Activated T-cell treated with anti-CD3 and anti-CD28 coated beads, Interleukin-2, amount 50 U/mL, for 24 hours (primary cell): Measurements from ENCODE around the gene LTO1.

Source experiments
- DNase-seq: peaks from one replicate; pipeline ENCODE4 v3.0.0-alpha.2; 2020
- H3K27ac Mint-ChIP-seq: 2 replicates; pipeline ENCODE4 v1.8.0; 2020; ENCODE audit warnings: mild to moderate bottlenecking, mixed read lengths
- H3K27me3 Mint-ChIP-seq: 2 replicates; pipeline ENCODE4 v1.8.0; 2020; ENCODE audit warnings: mixed read lengths
- H3K36me3 Mint-ChIP-seq: 2 replicates; pipeline ENCODE4 v1.8.0; 2020; ENCODE audit warnings: low read depth, mixed read lengths
- H3K4me1 Mint-ChIP-seq: 2 replicates; pipeline ENCODE4 v1.8.0; 2020; ENCODE audit warnings: low read depth, mixed read lengths
- H3K4me3 Mint-ChIP-seq: 2 replicates; pipeline ENCODE4 v1.8.0; 2020; ENCODE audit warnings: mild to moderate bottlenecking, moderate library complexity, mixed read lengths
- H3K9me3 Mint-ChIP-seq: 2 replicates; pipeline ENCODE4 v1.8.0; 2020; ENCODE audit warnings: mixed read lengths

Gene LTO1, protein sequence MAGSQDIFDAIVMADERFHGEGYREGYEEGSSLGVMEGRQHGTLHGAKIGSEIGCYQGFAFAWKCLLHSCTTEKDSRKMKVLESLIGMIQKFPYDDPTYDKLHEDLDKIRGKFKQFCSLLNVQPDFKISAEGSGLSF

DNA sequence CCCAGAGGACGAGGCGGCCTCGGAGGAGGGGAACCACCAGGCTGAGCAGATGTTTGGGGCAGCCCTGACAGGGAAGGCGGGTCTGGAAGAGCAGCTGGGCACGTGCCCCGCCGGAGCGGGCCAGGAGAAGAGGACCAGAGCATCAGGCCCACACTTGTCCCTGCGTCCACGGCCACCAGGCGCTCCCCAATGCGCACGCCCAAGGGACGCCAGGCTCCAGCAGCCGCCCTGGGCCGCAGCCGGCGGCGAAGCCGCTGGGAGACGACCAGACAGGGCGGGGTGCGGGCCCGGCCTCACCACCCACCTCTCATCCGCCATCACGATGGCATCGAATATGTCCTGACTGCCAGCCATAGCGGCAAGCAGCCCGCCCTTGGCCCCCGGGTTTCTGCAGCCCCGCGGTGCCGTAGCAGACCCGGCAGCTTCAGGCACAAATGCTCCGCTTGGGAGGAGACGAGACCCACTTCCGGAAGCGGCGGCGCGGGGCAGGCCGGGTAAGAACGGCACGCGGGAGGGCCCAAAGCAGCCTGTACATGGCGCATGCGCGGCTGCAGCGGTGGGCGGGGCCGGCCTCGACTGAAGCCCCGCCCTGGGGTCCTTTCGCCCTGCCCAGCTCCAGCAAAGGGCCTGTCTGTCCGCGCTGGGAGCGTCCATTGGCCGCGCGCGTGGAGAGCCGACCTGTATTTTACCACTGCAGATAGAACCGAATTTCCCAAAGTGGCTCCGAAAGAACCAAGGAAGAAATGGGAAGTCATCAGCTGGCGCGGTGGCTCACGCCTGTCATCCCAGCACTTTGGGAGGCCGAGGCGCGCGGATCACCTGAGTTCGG lies at the start of gene LTO1:
Gene LTO1, minus strand, starts transcription at position 468 of the 829 bp plus-strand sequence. Its CDS starts 114 bp downstream, at position 354.
- Mint-ChIP-seq H3K4me3 (peak within 1 kb of the TSS; percentile 93), H3K9me3 (no peaks in the 10 kb centered on the region), H3K4me1 (peaks cover 28% of the 10 kb centered on the region), H3K27ac (peak within 1 kb of the TSS; percentile 96), H3K27me3 (peaks cover 2% of the 10 kb centered on the region), H3K36me3 (peaks cover 46% of the 10 kb centered on the region)
- DNase-seq = peak; percentile 98

DNA sequence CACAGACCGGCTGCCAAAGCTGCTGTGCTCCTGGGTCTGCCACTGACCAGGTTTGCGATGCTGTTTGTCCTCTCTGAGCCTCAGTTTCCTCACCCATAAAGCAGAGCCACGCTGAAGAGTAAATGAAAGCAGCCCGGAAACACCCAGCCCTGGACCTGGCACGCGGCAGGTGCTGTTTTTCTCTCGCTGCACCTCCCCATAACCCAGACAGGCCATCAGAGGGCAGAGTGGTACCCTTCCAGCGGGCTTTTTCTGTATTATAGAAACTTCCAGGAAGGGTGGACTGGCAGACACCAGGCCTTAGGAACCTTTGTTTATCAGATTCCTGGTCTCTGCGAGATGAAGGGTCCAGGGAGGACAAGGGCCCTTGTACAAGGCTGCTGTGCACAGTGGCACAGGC lies 46.6 kb upstream of the LTO1 start:
- H3K9me3 Mint-ChIP-seq = no peaks in the 10 kb centered on the region
- no peak for DNase-seq
- no peaks in the 10 kb centered on the region for H3K4me1 Mint-ChIP-seq
- H3K4me3 Mint-ChIP-seq = no peak overlapping the region
- peaks cover 86% of the 10 kb centered on the region for H3K27me3 Mint-ChIP-seq
- no peaks in the 10 kb centered on the region for H3K36me3 Mint-ChIP-seq
- H3K27ac Mint-ChIP-seq = no peak overlapping the region

DNA sequence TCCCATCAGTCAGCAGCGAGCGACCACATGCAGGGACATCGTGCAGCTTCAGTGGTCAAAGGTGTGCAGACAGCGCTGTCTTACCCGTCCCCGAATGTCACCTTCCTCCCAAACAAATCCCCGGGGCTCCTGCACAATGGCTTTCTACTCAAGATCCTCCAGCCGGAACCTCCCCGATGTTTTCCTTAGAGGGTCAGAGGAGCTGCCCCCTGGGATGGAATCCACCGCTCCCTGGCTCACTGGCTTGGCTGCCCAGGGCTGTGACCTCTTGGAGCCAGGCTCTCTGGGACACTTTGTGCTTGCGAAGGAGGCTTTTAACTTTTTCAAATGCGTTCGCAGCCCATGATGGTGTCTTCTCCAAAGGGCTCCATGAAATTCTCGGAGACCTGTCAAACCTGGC lies 46.0 kb upstream of the LTO1 start:
- Mint-ChIP-seq H3K27ac (no peak overlapping the region), H3K36me3 (no peaks in the 10 kb centered on the region), H3K4me3 (no peak overlapping the region), H3K4me1 (no peaks in the 10 kb centered on the region), H3K9me3 (no peaks in the 10 kb centered on the region), H3K27me3 (peaks cover 81% of the 10 kb centered on the region)
- no peak for DNase-seq

DNA sequence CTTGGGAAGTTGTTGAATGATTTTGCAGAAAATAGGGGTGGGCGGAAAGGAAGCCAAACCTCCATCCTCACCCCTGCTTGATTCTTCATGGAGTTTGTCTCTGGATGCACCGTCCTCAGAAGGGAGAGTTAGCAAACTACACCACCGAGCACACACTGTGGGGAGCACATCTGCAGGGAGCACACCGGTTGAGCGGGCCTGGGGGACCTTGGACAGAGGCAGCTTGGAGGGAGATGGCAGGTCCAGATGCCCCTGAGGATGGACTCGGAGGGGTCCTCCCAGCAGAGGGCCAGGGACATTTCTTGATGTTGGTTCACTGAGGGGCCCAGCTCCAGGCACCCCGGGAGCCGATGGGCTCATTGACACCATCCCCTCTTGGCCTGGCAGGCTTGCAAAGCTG lies 43.8 kb upstream of the LTO1 start:
- H3K9me3 Mint-ChIP-seq = no peaks in the 10 kb centered on the region
- no peaks in the 10 kb centered on the region for H3K4me1 Mint-ChIP-seq
- no peaks in the 10 kb centered on the region for H3K36me3 Mint-ChIP-seq
- no peak overlapping the region for H3K4me3 Mint-ChIP-seq
- peaks cover 64% of the 10 kb centered on the region for H3K27me3 Mint-ChIP-seq
- H3K27ac Mint-ChIP-seq = no peak overlapping the region
- DNase-seq = no peak

DNA sequence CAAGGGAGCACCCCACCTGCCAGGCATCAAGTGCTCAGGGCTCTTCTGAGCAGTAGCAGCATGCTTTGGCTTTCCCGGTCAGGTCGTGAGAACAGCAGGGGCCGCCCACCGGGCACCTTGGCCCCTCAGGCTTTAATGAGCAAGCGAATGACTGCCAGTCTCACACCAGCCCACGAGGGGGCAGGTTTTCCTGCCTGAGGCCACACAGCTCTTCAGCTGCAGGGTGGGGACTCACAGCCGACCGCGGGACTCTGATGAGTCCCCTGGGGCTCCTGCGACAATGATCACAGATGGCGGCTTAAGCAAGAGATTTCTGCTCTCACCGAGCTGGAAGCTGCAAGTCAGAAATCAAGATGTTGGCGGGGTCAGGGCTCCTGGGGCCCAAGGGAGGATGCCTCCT lies 43.0 kb upstream of the LTO1 start:
- no peaks in the 10 kb centered on the region for H3K4me1 Mint-ChIP-seq
- H3K27ac Mint-ChIP-seq = no peak overlapping the region
- H3K27me3 Mint-ChIP-seq = peaks cover 57% of the 10 kb centered on the region
- DNase-seq = no peak
- H3K9me3 Mint-ChIP-seq = no peaks in the 10 kb centered on the region
- no peaks in the 10 kb centered on the region for H3K36me3 Mint-ChIP-seq
- H3K4me3 Mint-ChIP-seq = no peak overlapping the region

DNA sequence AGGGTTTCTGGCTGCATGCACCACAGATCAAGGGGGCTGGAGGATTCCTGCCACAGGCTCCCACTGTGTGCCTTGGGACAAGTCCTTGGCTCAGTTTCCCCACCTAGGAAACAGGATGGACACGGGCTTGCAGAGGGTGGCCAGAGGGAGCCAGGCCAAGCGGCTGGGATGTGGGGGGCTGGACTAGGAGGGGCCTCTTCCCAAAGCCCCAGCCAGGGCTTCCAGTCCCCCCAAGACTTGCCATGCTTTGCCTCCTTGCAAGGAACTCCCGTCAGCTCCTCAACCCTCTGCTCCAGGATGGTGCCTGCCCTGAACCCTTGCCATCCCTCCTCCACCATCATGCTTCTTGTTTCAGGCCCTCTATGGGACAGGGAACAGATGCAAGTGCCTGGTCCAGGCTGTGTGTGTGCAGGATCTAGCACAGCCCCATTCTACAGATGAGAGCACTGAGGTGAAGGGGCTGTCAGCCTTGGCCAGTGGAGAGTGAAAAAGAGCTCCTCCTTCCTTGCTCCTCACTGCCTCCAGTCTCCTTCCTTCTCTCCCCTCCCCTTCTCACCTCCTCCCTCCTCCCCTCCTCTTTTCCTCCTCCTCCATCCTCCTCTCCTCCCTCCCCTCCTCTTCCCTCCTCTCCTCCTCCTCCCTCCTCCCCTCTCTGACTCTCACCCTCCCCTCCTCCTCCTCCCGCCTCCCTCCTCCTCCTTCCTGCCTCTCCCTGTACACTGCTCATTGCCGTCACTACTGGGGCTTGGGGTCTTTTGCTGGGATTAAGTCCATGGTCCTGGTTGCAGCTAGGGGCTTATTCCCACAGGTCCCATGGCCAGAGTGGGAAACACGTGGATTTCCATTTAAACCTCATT lies 42.0 kb upstream of the LTO1 start:
- peaks cover 4% of the 10 kb centered on the region for H3K4me1 Mint-ChIP-seq
- H3K4me3 Mint-ChIP-seq = no peak overlapping the region
- H3K27ac Mint-ChIP-seq = no peak overlapping the region
- no peak for DNase-seq
- H3K27me3 Mint-ChIP-seq = peaks cover 46% of the 10 kb centered on the region
- H3K36me3 Mint-ChIP-seq = no peaks in the 10 kb centered on the region
- H3K9me3 Mint-ChIP-seq = no peaks in the 10 kb centered on the region

DNA sequence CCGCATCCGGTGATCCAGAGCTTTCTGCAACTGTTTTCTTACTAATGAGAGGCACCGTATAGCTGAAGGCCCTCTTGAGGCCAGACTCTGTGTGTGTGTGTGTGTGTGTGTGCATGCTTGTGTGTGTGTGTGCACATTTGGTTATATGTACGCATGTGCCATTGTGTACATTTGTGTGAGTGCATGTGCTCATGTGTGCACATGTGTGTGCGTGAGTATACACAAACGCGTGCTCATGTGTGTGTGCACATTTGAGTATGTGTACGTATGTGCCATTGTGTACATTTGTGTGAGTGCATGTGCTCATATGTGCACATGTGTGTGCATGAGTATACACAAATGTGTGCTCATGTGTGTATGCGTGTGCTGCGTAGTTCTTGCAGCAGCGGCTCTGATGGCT lies 40.9 kb upstream of the LTO1 start:
- H3K9me3 Mint-ChIP-seq = no peaks in the 10 kb centered on the region
- no peaks in the 10 kb centered on the region for H3K36me3 Mint-ChIP-seq
- H3K4me1 Mint-ChIP-seq = peaks cover 10% of the 10 kb centered on the region
- no peak overlapping the region for H3K4me3 Mint-ChIP-seq
- H3K27ac Mint-ChIP-seq = no peak overlapping the region
- peaks cover 36% of the 10 kb centered on the region for H3K27me3 Mint-ChIP-seq
- no peak for DNase-seq

DNA sequence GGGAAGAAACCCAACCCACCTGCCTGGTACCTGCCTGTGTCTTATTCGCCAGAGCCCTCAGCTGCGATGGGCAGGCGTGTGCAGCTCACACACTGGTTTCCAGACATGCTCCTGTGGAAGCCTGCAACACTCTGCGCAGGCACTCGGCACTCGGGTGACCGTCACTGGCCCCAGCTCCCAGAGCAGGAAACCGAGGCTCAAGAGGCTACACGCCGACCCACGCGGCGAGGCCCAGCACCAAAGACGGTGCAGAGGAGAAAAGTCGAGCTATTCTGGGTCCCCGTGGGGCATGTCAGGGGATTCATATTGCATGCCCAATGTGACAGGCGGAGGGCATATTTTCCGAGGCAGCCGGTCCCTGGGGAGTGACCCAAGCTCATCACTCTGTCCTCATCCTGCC lies 40.3 kb upstream of the LTO1 start:
- Mint-ChIP-seq H3K27me3 (peaks cover 31% of the 10 kb centered on the region), H3K4me3 (no peak overlapping the region), H3K27ac (no peak overlapping the region)

DNA sequence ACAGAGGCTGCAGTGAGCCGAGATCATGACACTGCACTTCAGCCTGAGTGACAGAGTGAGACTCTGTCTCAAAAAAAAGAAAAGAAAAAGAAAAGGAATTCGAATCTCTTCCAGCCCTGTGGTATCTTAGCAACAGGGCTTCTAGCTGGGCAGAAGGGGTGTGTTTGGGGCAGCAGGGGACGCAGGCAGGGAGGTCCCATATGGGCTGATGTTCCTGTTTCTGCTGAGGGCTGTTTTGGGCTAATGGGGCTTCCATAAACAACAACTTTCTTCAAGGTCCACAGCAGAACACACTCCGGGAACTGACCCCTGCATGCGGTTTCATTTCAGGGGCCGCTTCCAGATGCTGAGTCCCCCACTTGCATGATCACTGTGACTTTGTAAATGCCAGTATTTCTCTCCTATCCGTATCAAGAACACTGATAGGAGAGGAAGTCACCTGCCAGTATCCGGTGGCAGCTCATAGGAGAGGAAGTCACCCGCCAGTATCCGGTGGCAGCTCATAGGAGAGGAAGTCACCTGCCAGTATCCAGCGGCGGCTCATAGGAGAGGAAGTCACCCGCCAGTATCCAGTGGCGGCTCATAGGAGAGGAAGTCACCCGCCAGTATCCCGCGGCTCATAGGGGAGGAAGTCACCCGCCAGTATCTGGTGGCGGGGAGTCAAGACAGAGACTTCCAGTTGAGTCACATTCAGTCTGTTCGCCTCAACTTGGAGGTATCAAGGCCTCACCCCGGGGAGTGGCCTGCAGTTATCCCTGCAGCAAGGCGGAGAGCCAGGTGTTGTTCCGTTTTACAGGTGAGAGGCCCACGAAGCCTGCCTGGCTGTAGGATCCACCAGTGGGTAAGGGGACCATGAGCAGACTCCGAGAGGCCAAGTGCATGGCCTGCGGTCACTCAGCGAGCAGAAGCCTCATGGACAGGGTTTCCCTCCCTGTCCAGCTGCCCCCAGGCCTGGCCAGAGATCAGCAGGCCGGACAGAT lies 37.0 kb upstream of the LTO1 start:
- Mint-ChIP-seq H3K9me3 (no peaks in the 10 kb centered on the region), H3K4me1 (peaks cover 10% of the 10 kb centered on the region), H3K27ac (peak overlapping the region; percentile 47), H3K36me3 (no peaks in the 10 kb centered on the region), H3K4me3 (peak overlapping the region; percentile 18), H3K27me3 (peaks cover 9% of the 10 kb centered on the region)
- DNase-seq = peak; percentile 44

More for the DNA sequence above, 40.3 kb upstream of the LTO1 start:
- DNase-seq = no peak
- Mint-ChIP-seq H3K4me1 (peaks cover 10% of the 10 kb centered on the region), H3K36me3 (no peaks in the 10 kb centered on the region), H3K9me3 (no peaks in the 10 kb centered on the region)

DNA sequence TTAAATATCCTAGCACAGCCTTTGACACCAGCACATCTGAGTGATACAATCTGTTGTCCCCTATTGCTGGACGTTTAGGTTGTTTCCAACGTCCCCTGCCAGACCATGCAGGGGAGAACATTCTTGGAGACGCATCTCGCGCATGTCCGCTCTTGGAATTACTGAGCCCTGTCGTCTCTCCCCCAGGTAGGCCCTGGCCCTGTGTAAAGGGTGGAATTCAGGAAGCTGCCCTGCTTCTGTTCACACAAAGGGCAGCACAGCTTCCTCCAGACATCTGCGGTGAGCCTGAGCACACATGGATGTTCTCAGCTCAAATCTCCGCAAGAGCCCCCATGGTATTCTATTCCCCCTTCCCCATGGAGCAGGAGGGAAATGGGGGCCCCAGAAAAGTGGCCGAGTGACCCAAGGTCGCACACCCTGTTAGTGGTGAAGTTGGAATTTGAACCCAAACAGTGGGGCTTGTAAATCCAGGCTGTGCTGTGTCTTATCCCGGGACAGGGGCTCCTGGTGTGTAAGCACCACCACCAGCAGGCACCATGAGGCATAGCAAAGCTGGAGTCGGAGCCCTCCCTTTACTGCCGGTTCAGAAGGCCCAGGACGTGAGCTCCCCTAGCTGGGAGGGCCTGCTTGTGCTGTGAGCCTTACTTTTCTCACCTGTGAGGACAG lies 33.7 kb upstream of the LTO1 start:
- H3K4me3 Mint-ChIP-seq = no peak overlapping the region
- H3K9me3 Mint-ChIP-seq = no peaks in the 10 kb centered on the region
- peaks cover 35% of the 10 kb centered on the region for H3K27me3 Mint-ChIP-seq
- no peak overlapping the region for H3K27ac Mint-ChIP-seq
- no peaks in the 10 kb centered on the region for H3K36me3 Mint-ChIP-seq
- no peak for DNase-seq
- peaks cover 15% of the 10 kb centered on the region for H3K4me1 Mint-ChIP-seq

DNA sequence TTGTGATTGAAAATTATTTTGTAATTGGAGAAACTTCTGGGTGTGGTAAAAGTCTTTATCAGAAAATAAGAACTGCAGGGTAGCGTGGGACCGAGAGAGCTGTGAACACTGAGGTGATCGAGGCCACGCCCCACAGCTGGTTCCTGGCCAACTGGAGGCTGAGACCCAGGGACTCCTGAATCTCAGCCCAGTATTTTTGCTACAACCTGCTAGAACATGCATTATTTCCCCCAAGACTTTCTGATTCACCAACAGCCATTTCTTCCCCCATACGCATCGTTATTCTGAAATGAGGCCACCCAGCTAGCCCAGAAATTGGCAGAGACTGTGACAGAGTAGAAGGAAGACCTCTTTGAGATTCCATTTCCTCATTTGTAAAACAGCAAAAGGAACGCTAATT lies 32.0 kb upstream of the LTO1 start:
- no peak overlapping the region for H3K4me3 Mint-ChIP-seq
- H3K36me3 Mint-ChIP-seq = no peaks in the 10 kb centered on the region
- H3K27ac Mint-ChIP-seq = no peak overlapping the region
- H3K27me3 Mint-ChIP-seq = peaks cover 46% of the 10 kb centered on the region
- no peaks in the 10 kb centered on the region for H3K9me3 Mint-ChIP-seq
- no peak for DNase-seq
- peaks cover 18% of the 10 kb centered on the region for H3K4me1 Mint-ChIP-seq

DNA sequence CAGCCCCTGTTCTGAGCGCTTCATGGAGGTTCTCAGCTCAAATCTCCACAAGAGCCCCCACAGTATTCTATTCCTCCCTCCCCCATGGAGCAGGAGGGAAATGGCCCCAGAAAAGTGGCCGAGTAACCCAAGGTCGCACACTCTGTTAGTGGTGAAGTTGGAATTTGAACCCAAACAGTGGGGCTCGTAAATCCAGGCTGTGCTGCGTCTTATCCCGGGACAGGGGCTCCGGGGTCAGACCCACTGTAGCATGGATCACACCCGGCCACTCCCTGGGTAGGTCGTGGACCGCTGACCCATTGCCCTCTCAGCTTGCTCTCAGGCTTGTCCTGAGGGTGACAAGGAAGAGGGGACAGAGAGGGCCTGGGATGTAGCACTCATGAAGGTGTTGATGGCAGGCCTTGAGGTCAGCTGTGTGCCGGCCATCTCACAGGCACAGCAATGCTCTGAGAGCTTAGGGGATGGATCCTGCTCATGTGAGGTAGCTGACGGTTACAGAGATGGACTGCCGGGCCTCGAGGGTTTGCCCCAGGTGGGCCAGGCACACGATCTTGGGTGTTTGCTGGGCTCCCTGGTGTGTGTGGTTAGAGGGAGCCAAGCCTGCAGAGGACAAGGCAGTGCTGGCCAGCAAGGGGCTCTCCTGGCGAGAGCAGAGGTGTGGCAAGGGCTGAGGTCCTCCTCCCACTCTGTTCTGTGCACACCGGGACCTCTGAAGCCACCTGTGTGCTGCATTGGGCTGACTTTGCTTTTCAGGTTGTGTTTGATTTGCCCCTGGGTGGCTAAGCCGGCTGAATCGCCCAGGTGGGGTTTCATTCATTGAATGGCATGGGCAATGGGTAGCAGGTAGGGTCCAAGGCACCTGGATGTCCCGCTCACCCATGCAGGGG lies 31.0 kb upstream of the LTO1 start:
- Mint-ChIP-seq H3K9me3 (no peaks in the 10 kb centered on the region), H3K4me3 (no peak overlapping the region), H3K27me3 (peaks cover 56% of the 10 kb centered on the region), H3K27ac (no peak overlapping the region), H3K36me3 (no peaks in the 10 kb centered on the region), H3K4me1 (peaks cover 11% of the 10 kb centered on the region)
- no peak for DNase-seq

DNA sequence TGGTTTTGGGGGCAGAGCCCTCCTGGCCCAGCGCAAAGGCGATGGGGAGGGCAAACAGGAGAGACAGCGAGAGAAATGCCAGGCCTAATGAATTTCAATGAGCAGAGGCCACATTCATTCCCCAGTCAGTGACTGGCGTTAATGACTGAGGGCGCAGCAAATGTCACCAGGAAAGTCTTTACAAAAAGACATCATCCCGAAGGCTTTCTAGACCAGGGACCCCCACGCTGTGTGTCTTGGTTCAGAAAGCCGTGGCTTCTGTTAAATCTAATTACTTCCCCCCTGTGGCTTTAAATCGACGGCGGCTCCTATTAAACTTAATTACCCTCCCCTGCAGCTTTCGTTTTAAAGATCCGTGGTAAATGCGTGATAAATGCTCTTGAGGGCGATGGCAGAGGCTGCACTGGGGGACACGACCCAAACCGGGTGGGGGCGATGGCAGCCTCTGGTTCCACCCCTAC lies 30.2 kb upstream of the LTO1 start:
- H3K27me3 Mint-ChIP-seq = peaks cover 63% of the 10 kb centered on the region
- no peak for DNase-seq
- H3K36me3 Mint-ChIP-seq = no peaks in the 10 kb centered on the region
- H3K9me3 Mint-ChIP-seq = no peaks in the 10 kb centered on the region
- peaks cover 11% of the 10 kb centered on the region for H3K4me1 Mint-ChIP-seq
- H3K4me3 Mint-ChIP-seq = no peak overlapping the region
- no peak overlapping the region for H3K27ac Mint-ChIP-seq
